ENCODE measurements around the gene EPS8. TPM values are rescaled to one million over a fixed set of nuclear protein-coding genes. Genes with fewer than 3 reads are reported as not detected.

EPS8 gene
- total RNA-seq, 1 donor from 2014 or later = 35.3 TPM

- FAIRE-seq (no peak), DNase-seq (ENCODE audit: low read depth) (no peak)
- Histone ChIP-seq H3K4me3 (ENCODE audit: low read depth, low read length) (no peak overlapping the region), H3K36me3 (ENCODE audit: control insufficient read depth, insufficient read depth, low read length) (no peaks in the 10 kb centered on the region), H3K27me3 (ENCODE audit: control insufficient read depth, insufficient read depth, low read length) (no peaks in the 10 kb centered on the region)
- no peak for TF ChIP-seq CTCF (IDR thresholded peaks at IDR 0.05; ENCODE audit: insufficient read depth, low read length, severe bottlenecking)
Measured at GRCh38 chr12:15646581-15646980, 142.6 kb downstream of the EPS8 start.

GRCh38 chr12:15644700-15645099 lies 144.5 kb downstream of the EPS8 start:
- Histone ChIP-seq H3K4me3 (ENCODE audit: low read depth, low read length) (no peak overlapping the region), H3K27me3 (ENCODE audit: control insufficient read depth, insufficient read depth, low read length) (no peaks in the 10 kb centered on the region), H3K36me3 (ENCODE audit: control insufficient read depth, insufficient read depth, low read length) (no peaks in the 10 kb centered on the region)
- FAIRE-seq (no peak), DNase-seq (ENCODE audit: low read depth) (no peak)
- TF ChIP-seq CTCF (IDR thresholded peaks at IDR 0.05; ENCODE audit: insufficient read depth, low read length, severe bottlenecking) = no peak

GRCh38 chr12:15638231-15638630 lies 151.0 kb downstream of the EPS8 start:
- no peak for TF ChIP-seq CTCF (IDR thresholded peaks at IDR 0.05; ENCODE audit: insufficient read depth, low read length, severe bottlenecking)
- Histone ChIP-seq H3K27me3 (ENCODE audit: control insufficient read depth, insufficient read depth, low read length) (no peaks in the 10 kb centered on the region), H3K4me3 (ENCODE audit: low read depth, low read length) (no peak overlapping the region), H3K36me3 (ENCODE audit: control insufficient read depth, insufficient read depth, low read length) (no peaks in the 10 kb centered on the region)
- no peak for DNase-seq (ENCODE audit: low read depth)
- no peak for FAIRE-seq

- H3K4me3 ChIP-seq (ENCODE audit: low read depth, low read length) = no peak overlapping the region
- DNase-seq (ENCODE audit: low read depth) = no peak
- no peak for TF ChIP-seq CTCF (IDR thresholded peaks at IDR 0.05; ENCODE audit: insufficient read depth, low read length, severe bottlenecking)
- H3K36me3 ChIP-seq (ENCODE audit: control insufficient read depth, insufficient read depth, low read length) = no peaks in the 10 kb centered on the region
- FAIRE-seq = no peak
- H3K27me3 ChIP-seq (ENCODE audit: control insufficient read depth, insufficient read depth, low read length) = no peaks in the 10 kb centered on the region
Measured at GRCh38 chr12:15636060-15636890, 152.9 kb downstream of the EPS8 start.

- no peak for TF ChIP-seq CTCF (IDR thresholded peaks at IDR 0.05; ENCODE audit: insufficient read depth, low read length, severe bottlenecking)
- H3K27me3 ChIP-seq (ENCODE audit: control insufficient read depth, insufficient read depth, low read length) = no peaks in the 10 kb centered on the region
- H3K4me3 ChIP-seq (ENCODE audit: low read depth, low read length) = no peak overlapping the region
- FAIRE-seq = no peak
- no peaks in the 10 kb centered on the region for H3K36me3 ChIP-seq (ENCODE audit: control insufficient read depth, insufficient read depth, low read length)
- peak; percentile 25 for DNase-seq (ENCODE audit: low read depth)
Measured at GRCh38 chr12:15634010-15634683, 155.0 kb downstream of the EPS8 start.
